GM12878 (cell line): ENCODE data around the gene PDE7B. TPM values are rescaled to one million over a fixed set of nuclear protein-coding genes. Genes with fewer than 3 reads are reported as not detected.

ENCODE experiments used
- ATAC-seq: fragments of 200-7000 bp; cut with Tn5 transposase; 3 replicates; pipeline ENCODE4 v1.9.1; 2020; ENCODE audit warnings: mild to moderate bottlenecking, moderate library complexity
- BruUV-seq: library from RNA; stranded (reverse); fragments of 400-500 nt; replicated peaks from 2 replicates; lab custom pipeline; 2021; lab: Mats Ljungman, UMichigan
- CTCF ChIA-PET: fragments of 300-600 bp; sonication (Branson Sonifier 250); formaldehyde crosslinking; extraction: SDS; loops from one replicate; lab custom pipeline; 2021; ENCODE audit warnings: inconsistent platforms; lab: Yijun Ruan, JAX
- POLR2A ChIA-PET: fragments of 350-600 bp; formaldehyde crosslinking; extraction: SDS; loops from one replicate; lab custom pipeline; 2021; ENCODE audit warnings: inconsistent platforms; lab: Charles Lee
- RAD21 ChIA-PET: fragments of 300-600 bp; sonication (Branson Sonifier 250); formaldehyde crosslinking; loops from one replicate; lab custom pipeline; 2023; ENCODE audit warnings: antibody characterized with exemption; ENCODE audit not compliant: unreplicated experiment; lab: Charles Lee
- SMC1A ChIA-PET: fragments of 300-600 bp; sonication (Branson Sonifier 250); formaldehyde crosslinking; loops from one replicate; lab custom pipeline; 2023; ENCODE audit not compliant: unreplicated experiment, uncharacterized antibody; lab: Charles Lee
- DNase-seq: peaks from one replicate; pipeline ENCODE4 v3.0.0-alpha.2; 2011; ENCODE audit warnings: low read depth, low spot score
- FAIRE-seq: peaks from 3 replicates; lab custom pipeline; 2011; peaks lifted over from hg19 to GRCh38; lab: Jason Lieb, UNC
- H2AFZ ChIP-seq: 2 replicates; pipeline ENCODE4 v1.6.0; 2011; ENCODE audit warnings: low read depth, low read length, control low read depth; ENCODE audit not compliant: control insufficient read depth
- H3K27ac ChIP-seq: 2 replicates; pipeline ENCODE4 v1.5.1; 2011; ENCODE audit warnings: control low read depth; ENCODE audit not compliant: control insufficient read depth, insufficient read depth
- H3K27me3 ChIP-seq, 2 experiments: replicated peaks in 1 of 2; 2 replicates each; pipeline versions ENCODE4 v1.6.0 to v1.6.1; 2011; ENCODE audit warnings: low read length in 1 of 2; ENCODE audit not compliant: control insufficient read depth in 2 of 2, insufficient read depth in 2 of 2
- H3K36me3 ChIP-seq, 2 experiments: 2 replicates each; pipeline ENCODE4 v1.5.1; 2011; ENCODE audit warnings: low read length in 1 of 2; ENCODE audit not compliant: control insufficient read depth in 2 of 2, insufficient read depth in 2 of 2
- H3K4me1 ChIP-seq: 2 replicates; pipeline ENCODE4 v1.6.1; 2011; ENCODE audit warnings: mild to moderate bottlenecking, low read length, moderate library complexity, mixed read lengths; ENCODE audit not compliant: control insufficient read depth, insufficient read depth
- H3K4me2 ChIP-seq: 2 replicates; pipeline ENCODE4 v1.6.0; 2011; ENCODE audit warnings: control low read depth; ENCODE audit not compliant: control insufficient read depth, insufficient read depth
- H3K4me3 ChIP-seq: fragments of 200-600 bp; sonication (generic); 2 replicates; pipeline ENCODE4 v1.5.1; 2016
- H3K79me2 ChIP-seq: 2 replicates; pipeline ENCODE4 v1.6.0; 2011; ENCODE audit warnings: low read length; ENCODE audit not compliant: control insufficient read depth, insufficient read depth
- H3K9ac ChIP-seq: 2 replicates; pipeline ENCODE4 v1.8.0; 2011; ENCODE audit warnings: low read length, control low read depth, mixed read lengths; ENCODE audit not compliant: control insufficient read depth, insufficient read depth
- H3K9me3 ChIP-seq: replicated peaks from 3 replicates; pipeline ENCODE4 v1.5.1; 2011; ENCODE audit warnings: mild to moderate bottlenecking, low read length; ENCODE audit not compliant: control insufficient read depth, insufficient read depth
- H4K20me1 ChIP-seq: 2 replicates; pipeline ENCODE4 v1.6.0; 2011; ENCODE audit not compliant: control insufficient read depth, insufficient read depth
- BCL3 ChIP-seq: IDR thresholded peaks from 2 replicates; pipeline ENCODE4 v1.6.1; 2011; ENCODE audit warnings: borderline replicate concordance, low read depth, mild to moderate bottlenecking, moderate library complexity, low read length; ENCODE audit not compliant: insufficient read depth, poor library complexity, severe bottlenecking
- BMI1 ChIP-seq: fragments of 450-650 bp; IDR thresholded peaks from 2 replicates; pipeline ENCODE4 v1.6.1; 2016; ENCODE audit warnings: mild to moderate bottlenecking, moderate library complexity, borderline replicate concordance
- CBFB ChIP-seq: IDR thresholded peaks from 2 replicates; pipeline ENCODE4 v1.6.1; 2016; ENCODE audit warnings: antibody characterized with exemption, low read depth
- ETV6 ChIP-seq, 2 experiments: fragments of 450-650 bp in 1 of 2; IDR thresholded peaks in 1 of 2; conservative IDR thresholded peaks in 1 of 2; 2 replicates each; pipeline ENCODE4 v1.6.1; 2014; ENCODE audit warnings: antibody characterized with exemption in 1 of 2, borderline replicate concordance in 1 of 2, low read depth in 1 of 2, mild to moderate bottlenecking in 1 of 2, moderate library complexity in 1 of 2
- FOXK2 ChIP-seq: fragments of 450-650 bp; IDR thresholded peaks from 2 replicates; pipeline ENCODE4 v1.6.1; 2017; ENCODE audit warnings: mild to moderate bottlenecking, moderate library complexity
- MTA3 ChIP-seq: IDR thresholded peaks from 2 replicates; pipeline ENCODE4 v1.6.1; 2012; ENCODE audit warnings: low read length, inconsistent platforms, borderline replicate concordance
- MYB ChIP-seq: fragments of 150-350 bp; IDR thresholded peaks from 2 replicates; pipeline ENCODE4 v1.6.1; 2014; ENCODE audit warnings: mild to moderate bottlenecking, low read depth, low read length, borderline replicate concordance
- NKRF ChIP-seq: fragments of 450-650 bp; conservative IDR thresholded peaks from 2 replicates; pipeline ENCODE4 v1.6.1; 2017; ENCODE audit warnings: mild to moderate bottlenecking, moderate library complexity
- RAD21 ChIP-seq: IDR thresholded peaks from 2 replicates; pipeline ENCODE4 v1.6.1; 2011; ENCODE audit warnings: mild to moderate bottlenecking, low read depth, low read length, moderate library complexity; ENCODE audit not compliant: insufficient read depth
- SP1 ChIP-seq: IDR thresholded peaks from one replicate; pipeline ENCODE4 v1.6.1; 2011; ENCODE audit warnings: low read depth, low read length
- SREBF1 ChIP-seq: IDR thresholded peaks from 2 replicates; pipeline ENCODE4 v1.6.1; 2012; ENCODE audit warnings: mild to moderate bottlenecking, low read length
- SRF ChIP-seq, 2 experiments: IDR thresholded peaks; 2 replicates each; pipeline ENCODE4 v1.6.1; 2011; ENCODE audit warnings: low read depth in 2 of 2, low read length in 2 of 2, mild to moderate bottlenecking in 1 of 2, moderate library complexity in 1 of 2
- WRNIP1 ChIP-seq: IDR thresholded peaks from 2 replicates; pipeline ENCODE4 v1.6.1; 2011; ENCODE audit warnings: low read depth, low read length, improper control_type of control experiment, borderline replicate concordance
- YY1 ChIP-seq: IDR thresholded peaks from 2 replicates; pipeline ENCODE4 v1.6.1; 2011; ENCODE audit warnings: low read depth, mild to moderate bottlenecking, low read length
- ZBTB4 ChIP-seq: fragments of 450-650 bp; formaldehyde crosslinking; IDR thresholded peaks from 2 replicates; pipeline ENCODE4 v1.4.0; 2022; ENCODE audit warnings: mild to moderate bottlenecking, moderate library complexity
- WGBS: methylation state at CpG from one replicate; pipeline ENCODE4 v1.1.6; 2016; ENCODE audit warnings: low lambda C conversion rate; ENCODE audit not compliant: insufficient replicate concordance, insufficient coverage; ENCODE audit errors: missing lambda C conversion rate; 5-methylcytosine and 5-hydroxymethylcytosine counted together
- in situ Hi-C: fragments of 300-500 bp; cut with MboI; formaldehyde crosslinking; loops from 9 replicates; pipeline ENCODE4 v1.14.3; 2018; ENCODE audit warnings: mixed read lengths
- intact Hi-C: fragments of 100-400 bp; cut with micrococcal nuclease; formaldehyde crosslinking; loops from one replicate; pipeline ENCODE4 v1.14.2; 2022; ENCODE audit not compliant: unreplicated experiment
- polyA plus RNA-seq, 11 experiments: library from polyadenylated mRNA; depleted of rRNA in 4 of 11; unstranded in 6 of 11; stranded (reverse) in 5 of 11; fragments of >200 nt; fragmentation: Nextera tagmentation in 4 of 11; fragmentation: Illumina TruSeq in 1 of 11; extraction: Ambion mirVana in 4 of 11; extraction: Trizol in 1 of 11; gene quantifications; 1 replicate in 1 of 11; 2 replicates in 10 of 11; pipeline versions ENCODE4 v1.2.1 to v1.2.3, GENCODE V29; 2011 to 2016; ENCODE audit warnings: inconsistent platforms in 2 of 11, missing spikeins in 2 of 11, low read depth in 1 of 11
- total RNA-seq, 4 experiments: library from RNA; depleted of rRNA in 3 of 4; stranded (reverse); fragments of >200 nt in 3 of 4; fragmentation: Illumina TruSeq in 1 of 4; extraction: Trizol in 1 of 4; gene quantifications; 2 replicates each; pipeline versions ENCODE4 v1.2.1 to v1.2.3, GENCODE V29; 2013 to 2021

Gene PDE7B
- total and polyA plus RNA-seq, 10 of the 15 experiments (the other 5 are each of a cell fraction or from before 2014, with no cell fraction given): not detected

GRCh38 chr6:136011475-136011874 lies 160.0 kb downstream of the PDE7B start (continued):
- no peak for TF ChIP-seq ZBTB4 (CRISPR knock-in tag)
- no peak for TF ChIP-seq ETV6 (conservative IDR thresholded peaks at IDR 0.05 in 1 of 2, IDR thresholded peaks at IDR 0.05 in 1 of 2; ENCODE audit: borderline replicate concordance in 1 of 2, low read depth in 1 of 2)
- no peak for TF ChIP-seq MYB
- TF ChIP-seq BMI1: no peak

GRCh38 chr6:136012198-136012887 lies 160.8 kb downstream of the PDE7B start:
- FAIRE-seq (no peak), DNase-seq (no peak), ATAC-seq (no peak)
- no peak overlapping the region for H3K4me2 ChIP-seq
- ChIA-PET CTCF (no interaction called here), RAD21 (no interaction called here), SMC1A (no interaction called here), POLR2A (no interaction called here)
- H3K27ac ChIP-seq: no peak overlapping the region
- no peak overlapping the region for H2AFZ ChIP-seq
- intact Hi-C loops: no loop called here
- no peaks in the 10 kb centered on the region for H3K36me3 ChIP-seq
- H3K9ac ChIP-seq: no peak overlapping the region
- H4K20me1 ChIP-seq: no peaks in the 10 kb centered on the region
- H3K4me1 ChIP-seq: no peaks in the 10 kb centered on the region
- no peaks in the 10 kb centered on the region for H3K79me2 ChIP-seq
- BruUV-seq: no TSS peak
- in situ Hi-C loops: no loop called here
- no peak overlapping the region for H3K4me3 ChIP-seq
- no peaks in the 10 kb centered on the region; a peak in 1 of 4 replicates for H3K27me3 ChIP-seq
- WGBS: 0% methylated on average over 1 of the region's 1 CpG
- no peaks in the 10 kb centered on the region for H3K9me3 ChIP-seq
- no peak for TF ChIP-seq NKRF
- TF ChIP-seq CBFB: no peak
- no peak for TF ChIP-seq WRNIP1
- TF ChIP-seq SRF (IDR thresholded peaks at IDR 0.05; ENCODE audit: low read depth in 2 of 2, low read length in 2 of 2): no peak
- no peak for TF ChIP-seq RAD21
- no peak for TF ChIP-seq SREBF1
- TF ChIP-seq FOXK2: no peak
- no peak for TF ChIP-seq MTA3
- TF ChIP-seq SP1: no peak
- no peak for TF ChIP-seq BCL3
- TF ChIP-seq YY1: no peak
